ENCODE results near the gene DLEC1.

DLEC1 gene

GRCh38 chr3:38006031-38006430 lies 33.0 kb upstream of the DLEC1 start:
- H3K9ac ChIP-seq = no peak overlapping the region
- H2AFZ ChIP-seq = no peak overlapping the region
- H3K27ac ChIP-seq = no peak overlapping the region

DNA sequence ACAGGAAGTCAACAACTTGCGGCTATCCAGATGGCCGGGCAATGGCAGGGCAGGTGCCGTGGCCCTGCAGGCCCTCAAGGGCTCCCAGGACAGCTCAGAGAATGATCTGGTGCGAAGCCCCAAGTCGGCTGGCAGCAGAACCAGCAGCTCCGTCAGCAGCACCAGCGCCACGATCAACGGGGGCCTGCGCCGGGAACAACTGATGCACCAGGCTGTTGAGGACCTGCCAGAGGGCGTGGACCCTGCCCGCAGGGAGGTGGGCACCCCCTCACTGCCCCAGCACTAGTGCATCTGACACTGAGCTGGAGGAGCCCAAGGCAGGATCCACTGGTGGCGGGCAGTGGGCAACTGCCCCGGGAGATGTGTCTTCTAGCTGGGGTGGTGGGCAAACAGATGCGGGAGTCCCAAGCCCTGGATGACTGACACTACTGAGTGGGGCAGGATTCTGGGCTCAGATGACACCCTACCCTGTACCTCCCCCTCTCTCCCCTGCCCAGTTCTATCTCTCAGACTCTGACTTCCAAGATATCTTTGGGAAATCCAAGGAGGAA lies 32.5 kb upstream of the DLEC1 start:
- Histone ChIP-seq H3K4me1 (peaks cover 5% of the 10 kb centered on the region), H2AFZ (no peak overlapping the region), H3K36me3 (ENCODE audit: control insufficient read depth, insufficient read depth, low read length) (no peaks in the 10 kb centered on the region), H3K9ac (no peak overlapping the region), H3K4me3 (ENCODE audit: low read depth, low read length) (no peak overlapping the region), H3K27ac (no peak overlapping the region), H3K79me2 (no peaks in the 10 kb centered on the region), H3K9me3 (ENCODE audit: control insufficient read depth, low read length) (no peaks in the 10 kb centered on the region), H3K27me3 (ENCODE audit: control insufficient read depth, insufficient read depth, low read length) (no peaks in the 10 kb centered on the region), H3K4me2 (ENCODE audit: low read length) (no peak overlapping the region)
- TF ChIP-seq CTCF (IDR thresholded peaks at IDR 0.05) = no peak

More at GRCh38 chr3:38006031-38006430, 33.0 kb upstream of the DLEC1 start:
- no peak overlapping the region for H3K4me3 ChIP-seq (ENCODE audit: low read depth, low read length)
- H3K9me3 ChIP-seq (ENCODE audit: control insufficient read depth, low read length) = no peaks in the 10 kb centered on the region
- no peaks in the 10 kb centered on the region for H3K27me3 ChIP-seq (ENCODE audit: control insufficient read depth, insufficient read depth, low read length)
- H3K36me3 ChIP-seq (ENCODE audit: control insufficient read depth, insufficient read depth, low read length) = no peaks in the 10 kb centered on the region
- TF ChIP-seq CTCF (IDR thresholded peaks at IDR 0.05) = no peak
- H3K79me2 ChIP-seq = no peaks in the 10 kb centered on the region
- H3K4me2 ChIP-seq (ENCODE audit: low read length) = no peak overlapping the region
- H3K4me1 ChIP-seq = peaks cover 5% of the 10 kb centered on the region

GRCh38 chr3:38007754-38008090 lies 31.3 kb upstream of the DLEC1 start:
- H3K4me1 ChIP-seq = peaks cover 5% of the 10 kb centered on the region
- H3K9me3 ChIP-seq (ENCODE audit: control insufficient read depth, low read length) = no peaks in the 10 kb centered on the region
- no peaks in the 10 kb centered on the region for H3K79me2 ChIP-seq
- H3K4me3 ChIP-seq (ENCODE audit: low read depth, low read length) = no peak overlapping the region
- no peaks in the 10 kb centered on the region for H3K36me3 ChIP-seq (ENCODE audit: control insufficient read depth, insufficient read depth, low read length)
- H3K9ac ChIP-seq = no peak overlapping the region
- TF ChIP-seq CTCF (IDR thresholded peaks at IDR 0.05) = no peak
- no peak overlapping the region for H3K4me2 ChIP-seq (ENCODE audit: low read length)
- H2AFZ ChIP-seq = no peak overlapping the region
- H3K27ac ChIP-seq = no peak overlapping the region
- no peaks in the 10 kb centered on the region for H3K27me3 ChIP-seq (ENCODE audit: control insufficient read depth, insufficient read depth, low read length)

GRCh38 chr3:38008191-38008701 lies 30.8 kb upstream of the DLEC1 start:
- H3K4me3 ChIP-seq (ENCODE audit: low read depth, low read length) = no peak overlapping the region
- H2AFZ ChIP-seq = no peak overlapping the region
- no peaks in the 10 kb centered on the region for H3K9me3 ChIP-seq (ENCODE audit: control insufficient read depth, low read length)
- no peak overlapping the region for H3K27ac ChIP-seq
- TF ChIP-seq CTCF (IDR thresholded peaks at IDR 0.05) = no peak
- H3K36me3 ChIP-seq (ENCODE audit: control insufficient read depth, insufficient read depth, low read length) = no peaks in the 10 kb centered on the region
- H3K27me3 ChIP-seq (ENCODE audit: control insufficient read depth, insufficient read depth, low read length) = no peaks in the 10 kb centered on the region
- no peak overlapping the region for H3K9ac ChIP-seq
- H3K4me1 ChIP-seq = peaks cover 5% of the 10 kb centered on the region
- H3K4me2 ChIP-seq (ENCODE audit: low read length) = no peak overlapping the region
- no peaks in the 10 kb centered on the region for H3K79me2 ChIP-seq

GRCh38 chr3:38008971-38009580 lies 29.9 kb upstream of the DLEC1 start:
- TF ChIP-seq CTCF (IDR thresholded peaks at IDR 0.05) = no peak

More at GRCh38 chr3:38008971-38009580, 29.9 kb upstream of the DLEC1 start:
- no peak overlapping the region for H3K9ac ChIP-seq
- H3K9me3 ChIP-seq (ENCODE audit: control insufficient read depth, low read length) = no peaks in the 10 kb centered on the region
- no peak overlapping the region for H3K4me2 ChIP-seq (ENCODE audit: low read length)
- H3K36me3 ChIP-seq (ENCODE audit: control insufficient read depth, insufficient read depth, low read length) = no peaks in the 10 kb centered on the region
- H3K4me1 ChIP-seq = peaks cover 5% of the 10 kb centered on the region
- no peak overlapping the region for H3K4me3 ChIP-seq (ENCODE audit: low read depth, low read length)
- H3K27ac ChIP-seq = no peak overlapping the region
- no peaks in the 10 kb centered on the region for H3K27me3 ChIP-seq (ENCODE audit: control insufficient read depth, insufficient read depth, low read length)
- H3K79me2 ChIP-seq = no peaks in the 10 kb centered on the region
- no peak overlapping the region for H2AFZ ChIP-seq
